GM18508 (cell line): ENCODE data around the gene FAM222A.
"Not testable (repeated sequence)": the region's sequence is repeated elsewhere in the genome, so short reads cannot be mapped to it uniquely, and the experiment has no call there.

Experiments
- ATAC-seq: cut with Tn5 transposase; IDR thresholded peaks from one replicate; pipeline ENCODE4 v1.9.1; 2021; ENCODE audit warnings: moderate number of reproducible peaks; ENCODE audit not compliant: insufficient read depth, unreplicated experiment

Gene FAM222A

DNA sequence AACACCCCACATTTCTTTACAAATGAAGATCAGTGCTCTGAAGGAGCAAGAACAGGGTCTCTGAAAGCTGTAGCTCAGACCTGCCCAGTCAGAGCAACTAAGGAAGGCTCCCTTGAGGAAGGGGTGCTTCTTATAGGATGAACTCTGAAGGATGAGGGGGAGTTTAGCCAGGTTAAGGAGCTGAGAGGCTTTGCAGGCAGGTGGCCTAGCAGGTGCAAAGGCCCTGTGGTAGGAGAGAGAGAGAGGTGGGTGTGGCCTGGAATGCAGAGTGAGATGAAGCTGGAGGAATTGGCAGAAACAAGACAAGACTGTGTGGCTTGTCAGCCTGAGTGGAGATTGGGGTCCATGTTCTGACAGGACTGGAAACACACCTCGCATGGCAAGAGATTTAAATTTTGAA lies 20.5 kb upstream of the FAM222A start:
- no peak for ATAC-seq

DNA sequence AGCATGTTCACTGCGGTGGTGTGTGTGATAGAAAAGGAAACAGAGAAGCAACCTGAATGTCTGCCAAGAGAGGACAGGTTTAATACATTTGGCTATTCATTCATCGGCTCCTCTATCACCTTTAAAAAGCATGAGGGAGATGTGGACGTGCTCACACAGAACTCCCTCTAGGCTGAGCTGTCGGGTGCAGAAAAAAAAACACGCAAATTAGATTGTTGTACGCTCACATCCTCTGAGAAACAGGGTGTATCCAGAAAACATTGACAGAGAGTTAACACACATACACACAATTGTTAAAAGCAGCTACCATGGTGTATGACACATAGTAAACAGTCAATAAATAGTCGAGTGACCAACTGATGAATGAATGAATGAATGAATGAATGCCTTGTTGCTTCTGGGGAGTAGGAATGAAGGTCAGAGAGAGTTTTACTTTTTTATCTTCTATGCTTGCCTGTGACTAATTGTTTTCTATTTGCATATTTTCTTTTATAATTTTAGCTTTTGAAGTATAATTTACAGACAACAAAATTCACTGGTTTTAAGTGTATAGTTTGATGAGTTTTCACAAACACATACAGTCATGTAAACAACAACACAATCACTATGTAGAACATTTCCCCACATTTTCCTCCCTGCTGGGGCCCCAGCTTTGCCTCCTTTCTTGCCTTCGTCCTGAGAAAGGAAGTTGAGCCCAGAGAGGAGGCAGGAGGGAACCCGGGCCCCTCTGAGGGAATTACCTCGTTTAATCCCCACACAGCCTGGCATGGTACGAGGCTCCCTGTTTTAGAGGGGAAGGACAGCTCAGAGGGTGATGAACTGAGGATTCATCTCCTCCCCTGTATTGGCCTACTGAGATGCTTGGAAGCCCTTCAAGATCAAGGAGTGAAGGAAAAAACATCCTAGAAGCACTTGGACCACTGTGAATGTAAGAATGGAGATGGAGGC lies 19.7 kb upstream of the FAM222A start:
- ATAC-seq: no peak

DNA sequence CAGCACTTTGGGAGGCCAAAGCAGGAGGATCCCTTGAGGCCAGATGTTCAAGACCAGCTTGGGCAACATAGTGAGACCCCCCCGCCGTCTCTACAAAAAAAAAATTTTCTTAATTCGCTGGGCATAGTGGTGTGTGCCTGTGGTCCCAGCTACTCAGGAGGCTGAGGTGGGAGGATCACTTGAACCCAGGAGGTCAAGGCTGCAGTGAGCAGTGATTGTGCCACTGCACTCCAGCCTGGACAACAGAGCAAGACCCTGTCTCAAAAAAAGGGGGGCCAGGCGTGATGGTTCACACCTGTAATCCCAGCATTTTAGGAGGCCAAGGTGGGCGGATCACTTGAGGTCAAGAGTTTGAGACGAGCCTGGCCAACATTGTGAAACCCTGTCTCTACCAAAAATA lies 19.0 kb upstream of the FAM222A start:
- not testable (repeated sequence) for ATAC-seq

DNA sequence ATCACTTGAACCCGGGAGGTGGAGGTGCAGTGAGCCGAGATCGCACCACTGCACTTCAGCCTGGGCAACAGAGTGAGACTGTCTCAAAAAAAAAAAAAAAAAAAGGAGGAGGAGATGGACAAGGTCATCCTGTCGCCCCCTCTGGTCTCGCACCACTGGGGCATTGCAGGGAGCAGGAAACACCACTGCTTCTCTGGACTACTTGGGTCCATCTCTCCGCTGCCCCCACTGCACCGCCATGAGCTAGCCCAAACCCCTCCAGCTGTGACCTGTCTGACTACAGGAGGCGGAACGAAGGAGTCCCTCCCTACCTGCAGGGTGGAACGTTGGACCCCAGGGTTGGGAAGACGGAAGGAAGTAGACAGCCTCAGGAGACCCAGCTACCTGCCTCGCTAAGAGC lies 18.2 kb upstream of the FAM222A start:
- ATAC-seq: no peak

DNA sequence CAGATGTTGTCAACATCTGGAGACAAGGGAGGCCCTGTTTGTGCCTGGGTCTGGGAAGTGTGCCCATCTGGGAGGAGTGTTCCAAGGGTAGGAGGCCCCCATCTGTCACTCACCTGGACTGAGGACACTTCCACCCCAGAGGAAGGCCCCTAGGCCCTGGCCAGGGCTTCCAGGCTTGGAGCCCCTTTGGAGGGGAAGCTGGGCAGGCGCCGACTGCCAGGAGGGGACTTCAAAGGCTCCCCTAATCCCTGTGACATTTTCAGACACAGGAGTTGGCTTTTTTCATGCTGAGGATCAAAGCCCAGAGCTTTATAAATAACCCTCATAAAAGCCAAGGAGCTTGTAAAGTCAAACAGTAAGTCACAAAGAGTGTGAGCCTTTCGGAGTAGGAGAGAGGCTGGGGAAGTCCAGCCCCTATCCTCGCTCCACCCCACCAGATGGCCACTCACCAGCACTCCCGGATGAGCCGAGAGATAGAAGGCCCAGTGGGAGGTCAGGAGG lies 17.6 kb upstream of the FAM222A start:
- no peak for ATAC-seq

DNA sequence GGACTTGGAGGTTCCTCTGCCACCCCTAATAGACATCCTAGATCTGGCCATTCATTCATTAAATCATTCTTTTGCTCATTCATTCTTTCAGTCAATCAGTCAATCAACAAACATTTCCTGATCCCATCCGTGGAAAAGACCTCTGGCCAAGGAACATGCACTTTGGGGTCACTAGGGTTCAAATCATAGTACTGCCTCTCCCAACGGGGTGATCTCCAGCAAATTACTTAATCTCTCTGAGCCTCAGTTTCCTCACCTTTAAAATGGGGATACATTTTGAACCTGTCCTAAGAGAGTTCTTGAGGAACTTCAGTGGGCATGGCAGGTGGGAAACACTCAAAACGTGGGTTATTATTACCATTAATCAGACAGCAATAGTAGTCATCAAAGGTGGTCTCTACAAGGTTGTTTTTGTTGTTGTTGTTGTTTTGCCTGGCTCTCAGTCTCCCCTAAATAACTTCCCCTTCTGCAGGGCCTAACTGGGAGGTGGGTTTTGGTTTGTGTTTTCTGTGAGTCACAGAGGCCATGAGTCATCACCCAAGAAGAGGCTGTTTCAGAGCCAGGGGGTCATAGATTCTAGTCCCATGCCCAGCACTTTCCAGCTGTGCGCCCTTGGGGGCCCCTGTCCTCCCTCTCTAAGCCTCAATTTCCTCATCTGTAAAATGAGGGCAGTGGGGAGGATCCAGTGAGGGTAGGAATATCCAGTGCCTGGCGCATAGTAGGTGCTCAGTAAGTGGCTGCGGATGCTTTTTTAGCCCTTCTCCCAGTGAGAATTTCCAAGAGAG lies 16.9 kb upstream of the FAM222A start:
- no peak for ATAC-seq

DNA sequence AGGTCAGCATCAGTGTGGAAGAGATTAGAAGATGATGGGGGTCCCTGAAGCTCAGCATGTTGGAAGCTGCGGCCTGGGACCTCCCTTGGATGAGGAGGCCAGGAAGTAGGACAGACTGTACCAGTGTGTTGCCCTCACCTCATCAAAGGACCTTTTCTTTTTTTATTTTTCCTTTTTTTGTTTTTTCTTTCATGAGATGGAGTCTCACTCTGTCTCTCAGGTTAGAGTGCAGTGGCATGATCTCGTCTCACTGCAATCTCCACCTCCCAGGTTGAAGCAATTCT lies 16.4 kb upstream of the FAM222A start:
- no peak for ATAC-seq

DNA sequence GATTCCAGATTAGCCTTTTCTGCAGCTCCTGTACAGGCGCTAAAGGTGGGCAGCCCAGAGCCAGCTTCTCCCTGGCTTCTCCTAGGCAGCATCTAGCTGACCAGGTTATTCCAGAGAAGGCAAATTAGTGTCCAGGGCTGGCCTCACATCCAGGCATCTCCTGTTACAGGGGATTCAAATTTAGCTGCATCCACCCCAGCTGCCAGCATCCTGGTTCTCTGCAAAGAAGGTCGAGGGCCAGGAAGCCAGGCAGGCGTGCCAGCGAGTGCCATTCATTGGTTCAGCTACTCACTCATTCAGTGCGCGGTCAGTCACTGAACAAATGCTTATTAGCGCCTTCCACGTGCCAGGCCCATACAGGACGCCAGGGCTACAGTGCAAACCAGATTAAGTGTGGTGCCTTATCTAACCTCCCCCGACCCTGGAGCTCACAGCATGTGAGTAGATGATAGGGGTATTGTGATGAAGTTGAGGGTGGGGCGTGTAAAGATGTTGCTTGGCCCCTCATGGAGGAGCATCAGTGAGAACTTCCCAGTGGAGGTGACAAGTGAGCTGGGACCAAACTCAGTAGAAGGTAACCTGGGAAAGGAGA lies 15.7 kb upstream of the FAM222A start:
- no peak for ATAC-seq

DNA sequence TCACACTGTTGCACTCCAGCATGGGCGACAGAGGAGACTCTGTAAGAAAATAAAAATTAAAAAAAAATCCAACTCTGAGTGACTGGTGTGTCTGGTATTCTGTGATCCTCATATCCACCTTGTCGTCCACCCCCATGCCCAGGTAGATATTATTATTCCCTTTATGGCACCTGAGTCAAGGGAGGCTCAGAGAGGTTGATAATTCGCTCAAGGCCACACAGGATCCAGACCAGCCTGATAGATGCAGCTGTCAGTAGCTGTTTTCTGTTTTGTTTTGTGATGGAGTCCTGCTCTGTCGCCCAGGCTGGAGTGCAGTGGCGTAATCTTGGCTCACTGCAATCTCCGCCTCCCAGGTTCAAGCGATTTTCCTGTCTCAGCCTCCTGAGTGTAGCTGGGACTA lies 14.8 kb upstream of the FAM222A start:
- no peak for ATAC-seq

DNA sequence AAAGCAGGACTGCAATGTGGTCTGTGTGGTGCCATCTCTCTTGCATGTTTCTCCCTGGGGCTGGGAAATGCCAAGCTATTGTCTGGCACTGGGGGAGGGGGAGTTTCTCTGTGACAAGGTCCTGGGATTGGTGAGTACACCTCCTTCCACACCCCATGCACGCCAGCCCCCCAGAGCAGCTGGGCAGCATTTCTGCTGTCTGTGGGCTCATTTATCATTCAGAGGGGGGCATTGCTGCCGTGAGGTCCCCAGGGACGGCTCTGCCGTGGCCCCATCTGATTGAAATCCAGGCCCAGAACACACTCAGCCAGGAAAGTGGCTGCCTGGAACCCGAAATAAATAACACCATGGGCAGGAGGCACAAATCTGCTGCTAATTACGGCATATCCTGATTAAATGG lies 12.6 kb upstream of the FAM222A start:
- ATAC-seq: no peak

DNA sequence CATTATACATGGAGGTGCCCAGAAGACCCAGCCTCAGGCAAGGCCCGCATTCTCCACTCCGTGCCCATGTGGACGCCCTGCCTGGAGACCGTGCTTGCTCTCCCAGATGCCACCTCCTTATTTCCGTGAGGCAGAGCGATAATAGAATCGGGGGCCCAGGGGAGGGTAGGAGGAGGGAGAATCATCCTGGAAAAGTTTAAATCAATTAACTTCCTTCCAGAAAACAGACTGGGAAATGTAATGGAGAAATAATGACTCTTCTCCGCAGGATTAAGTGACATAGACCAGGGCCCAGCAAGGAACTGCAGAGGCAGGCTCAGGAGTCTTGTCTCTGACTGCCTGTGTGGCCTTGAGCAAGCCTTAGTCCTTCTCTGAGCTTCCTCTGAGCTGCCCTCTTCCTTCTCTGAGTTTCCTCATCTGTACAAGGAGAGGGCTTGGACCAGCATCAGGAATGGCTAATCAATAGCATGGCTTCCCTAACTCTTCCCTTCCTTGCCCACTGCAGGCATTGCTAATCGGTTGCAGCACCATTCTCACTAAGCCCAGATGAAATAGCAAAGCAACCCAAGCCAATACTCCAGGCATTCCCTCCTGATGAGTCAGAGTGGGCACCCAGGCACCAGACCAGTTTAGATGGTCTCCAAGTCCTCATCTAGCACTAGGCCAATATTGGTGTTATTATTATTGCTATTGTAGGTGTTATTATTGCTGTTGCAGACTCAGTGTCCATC lies 11.3 kb upstream of the FAM222A start:
- no peak for ATAC-seq

DNA sequence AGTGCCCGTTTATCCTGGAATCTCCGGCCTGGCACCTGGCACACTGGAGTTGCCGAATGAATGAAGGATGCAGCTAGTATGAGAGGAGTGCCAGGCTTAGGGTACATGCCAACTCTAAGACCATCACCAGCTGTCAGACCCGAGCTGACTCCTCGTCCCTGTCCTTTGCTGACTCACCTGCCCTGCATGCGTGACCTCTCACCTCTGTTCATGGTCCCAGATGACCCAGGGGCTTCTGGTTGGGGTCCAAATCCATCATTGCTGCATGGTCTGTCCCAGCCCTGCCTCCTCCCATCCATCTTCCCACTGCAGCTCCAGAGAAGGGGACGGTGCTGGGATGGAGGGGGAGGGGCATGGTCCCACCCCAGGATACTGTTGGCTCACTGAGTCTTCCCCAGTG lies 9.9 kb upstream of the FAM222A start:
- ATAC-seq: no peak

DNA sequence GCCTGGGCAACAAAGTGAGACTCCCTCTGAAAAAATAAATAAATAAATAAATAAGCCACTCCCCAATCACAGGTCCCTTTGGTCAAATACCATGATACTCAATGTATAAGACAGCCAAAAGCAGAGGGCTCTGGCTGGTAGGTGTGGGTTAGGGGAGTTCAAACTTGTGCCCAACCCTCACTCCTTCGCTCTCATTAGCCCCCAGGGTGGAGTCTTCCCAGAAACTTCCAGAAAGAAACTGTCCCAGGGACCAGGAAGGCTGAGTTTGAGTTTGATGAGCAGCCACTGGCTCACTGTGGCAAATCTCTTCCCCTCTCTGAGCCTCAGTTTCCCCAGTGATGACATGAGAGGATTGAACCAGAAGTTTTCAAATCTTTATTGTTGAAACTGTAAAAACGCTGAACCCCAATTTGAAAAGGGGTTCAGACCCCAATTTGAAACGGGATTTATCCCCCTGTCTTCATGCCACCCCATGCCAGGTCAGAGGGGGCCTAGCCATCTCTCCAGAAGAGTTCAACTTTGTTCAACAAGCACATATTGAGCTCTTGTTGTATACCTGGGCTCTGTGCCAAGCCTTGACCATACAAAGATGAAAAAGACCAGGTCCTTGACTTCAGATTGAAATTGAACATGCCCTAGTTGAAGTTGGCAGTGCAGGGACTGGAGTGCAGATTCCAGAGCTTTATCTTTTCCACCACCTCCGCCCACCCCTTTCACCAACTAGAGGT lies 9.1 kb upstream of the FAM222A start:
- ATAC-seq: no peak

DNA sequence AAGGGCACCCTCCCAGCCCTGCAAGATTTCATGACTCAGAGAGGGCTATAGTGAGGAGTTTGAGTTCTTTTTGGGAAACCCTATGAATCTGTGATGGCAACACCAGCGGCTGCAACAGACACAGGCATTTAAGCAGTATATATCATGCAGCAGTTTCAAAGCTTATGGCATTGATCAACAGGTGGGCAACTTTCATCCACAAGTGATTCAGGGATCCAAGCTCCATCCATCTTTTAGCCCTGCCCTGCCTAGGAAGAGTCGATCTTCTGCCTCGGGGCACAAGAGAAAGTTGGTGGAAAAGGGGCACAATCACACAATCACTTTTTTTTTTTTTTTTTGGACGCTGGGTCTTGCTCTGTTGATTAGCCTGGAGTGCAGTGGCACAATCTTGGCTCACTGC lies 8.3 kb upstream of the FAM222A start:
- ATAC-seq: no peak

DNA sequence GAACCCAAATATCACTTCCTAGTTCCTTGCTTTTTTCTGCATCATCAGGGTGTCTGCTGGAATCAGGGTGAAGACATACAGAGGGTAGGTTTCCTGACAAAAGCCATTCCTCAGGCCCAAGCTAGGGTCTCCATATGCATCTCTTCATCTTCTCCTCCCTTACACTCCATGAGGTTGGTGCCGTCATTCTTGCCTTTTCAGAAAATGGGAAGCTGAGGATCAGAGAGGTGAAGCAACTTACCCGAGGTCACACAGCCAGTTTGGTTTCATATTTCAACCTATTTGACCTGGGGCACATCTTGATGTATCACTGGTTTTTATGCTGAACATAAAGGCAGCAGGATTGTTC lies 7.3 kb upstream of the FAM222A start:
- no peak for ATAC-seq

DNA sequence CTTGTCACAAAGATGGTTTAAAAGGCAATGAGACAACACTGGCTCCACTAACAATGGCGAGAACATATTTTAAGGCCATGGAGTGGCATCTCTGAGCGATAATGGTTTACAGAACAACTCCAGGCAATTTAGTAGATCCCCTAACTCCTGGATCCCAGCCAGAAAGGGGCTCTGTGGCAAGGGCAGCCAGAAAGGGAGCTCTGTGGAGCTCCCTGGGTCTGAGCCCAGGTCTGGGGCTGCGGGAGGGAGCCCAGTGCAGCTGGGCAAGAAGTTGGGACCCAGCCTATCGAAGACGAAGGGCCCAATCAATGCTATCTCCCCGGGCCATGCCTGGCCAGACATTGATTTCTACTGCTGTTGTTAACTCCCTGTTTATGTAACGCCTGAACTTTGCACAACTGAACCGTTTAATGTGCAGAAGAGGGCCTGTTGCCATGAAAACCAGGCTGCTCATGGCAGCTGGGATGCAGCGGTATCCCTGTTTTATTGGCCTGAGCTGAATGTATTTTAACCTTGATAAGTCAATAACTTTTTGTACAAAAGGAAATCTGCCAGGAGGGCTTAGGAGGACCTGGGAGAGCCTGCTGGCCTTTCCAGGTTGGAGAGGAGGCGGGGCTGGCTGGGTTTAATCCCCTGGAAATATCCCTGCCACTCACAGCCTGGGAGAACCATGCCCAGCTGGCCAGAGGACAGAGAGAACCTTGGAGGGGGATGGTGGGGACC lies 6.7 kb upstream of the FAM222A start:
- no peak for ATAC-seq

DNA sequence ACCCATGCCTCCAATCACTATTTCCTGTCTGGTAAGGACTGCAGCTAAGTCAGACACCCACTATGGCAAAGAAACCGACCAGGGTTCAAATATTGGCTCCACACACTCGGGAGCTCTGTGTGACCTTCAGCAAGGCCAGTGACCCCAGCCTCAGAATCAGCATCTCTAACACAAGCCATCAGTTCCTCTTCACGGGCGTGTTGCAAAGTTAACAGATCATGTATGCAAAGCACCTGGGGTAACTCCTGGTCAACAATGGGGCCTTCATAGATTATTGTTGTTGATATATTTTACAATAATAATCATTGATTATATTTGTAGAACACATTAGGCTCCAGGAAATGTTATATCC lies 6.2 kb upstream of the FAM222A start:
- no peak for ATAC-seq

DNA sequence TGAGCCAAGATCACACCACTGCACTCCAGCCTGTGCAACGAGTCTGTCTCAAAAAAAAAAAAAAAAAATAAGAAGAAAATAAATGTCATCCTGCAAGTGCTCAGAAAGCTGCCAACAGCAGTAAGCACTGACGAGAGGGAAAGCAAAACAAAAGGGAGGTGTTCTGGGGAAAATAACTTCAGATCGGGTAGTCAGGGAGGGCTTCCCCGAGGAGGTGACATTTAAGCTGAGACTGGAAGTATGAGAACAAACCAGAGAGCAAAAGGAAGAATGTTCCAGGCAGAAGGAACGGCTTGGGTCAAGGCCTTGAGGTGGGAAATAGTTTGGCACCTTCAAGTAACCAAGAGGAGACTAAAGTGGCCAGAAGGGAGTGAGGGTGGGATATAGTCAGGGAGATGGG lies 4.7 kb upstream of the FAM222A start:
- no peak for ATAC-seq

DNA sequence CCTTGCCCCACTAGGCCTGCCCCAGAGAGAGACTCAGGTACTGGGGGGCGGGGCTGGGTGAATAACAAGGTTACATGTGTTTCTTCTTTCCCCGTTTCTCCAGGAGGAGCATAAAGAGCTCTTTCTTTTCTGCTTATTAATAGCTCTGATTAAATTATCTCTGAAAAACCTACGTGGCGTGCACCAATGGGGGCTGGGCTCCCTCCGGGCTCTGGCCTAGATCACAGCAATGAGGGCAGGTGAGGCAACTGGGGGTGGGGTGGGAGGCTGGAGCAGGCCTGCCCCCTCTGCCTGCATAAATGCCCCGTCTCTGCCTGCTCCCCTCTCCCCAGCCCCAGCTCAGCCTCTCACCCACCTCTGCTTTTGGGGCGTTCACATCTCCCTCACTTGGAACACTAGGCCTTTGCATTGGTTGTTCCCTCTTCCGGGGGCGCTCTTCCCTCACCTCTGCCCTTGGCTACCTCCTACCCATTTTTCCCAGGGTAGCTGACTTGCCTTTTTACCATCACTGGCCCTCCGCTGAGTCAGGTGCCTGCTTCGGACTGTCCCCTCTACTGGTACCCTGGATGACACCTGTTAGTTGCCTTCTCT lies 4.1 kb upstream of the FAM222A start:
- ATAC-seq: no peak
